ENCODE data around the gene EPAS1.

The EPAS1 gene

DNA sequence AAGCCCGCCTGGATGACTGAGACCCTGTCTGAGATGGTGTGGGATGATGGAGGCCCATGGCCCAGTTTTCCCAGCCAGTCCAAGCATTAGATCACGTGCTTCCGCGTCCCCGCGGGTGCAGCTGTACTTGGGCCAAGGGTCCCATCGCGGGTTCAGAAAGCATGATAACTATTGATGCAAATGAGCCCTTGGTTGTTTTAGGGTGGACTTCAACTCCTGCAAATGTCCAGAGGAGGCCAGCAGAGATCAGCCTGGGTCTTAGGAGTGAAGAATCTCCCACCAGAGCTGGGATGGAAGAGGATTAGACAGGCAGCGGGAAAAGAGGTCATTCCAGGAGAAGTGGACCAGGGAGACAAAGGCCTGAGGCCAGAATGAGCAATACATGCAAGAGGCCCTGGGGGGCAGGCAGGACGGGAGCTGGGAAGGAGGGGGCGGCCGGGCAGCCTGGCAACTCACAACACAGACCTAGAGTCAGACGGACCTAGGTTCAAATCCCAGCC, 92.3 kb downstream of the EPAS1 start:
- peak; percentile 19 for DNase-seq (ENCODE audit: low read depth)
- TF ChIP-seq, protein P1, sequence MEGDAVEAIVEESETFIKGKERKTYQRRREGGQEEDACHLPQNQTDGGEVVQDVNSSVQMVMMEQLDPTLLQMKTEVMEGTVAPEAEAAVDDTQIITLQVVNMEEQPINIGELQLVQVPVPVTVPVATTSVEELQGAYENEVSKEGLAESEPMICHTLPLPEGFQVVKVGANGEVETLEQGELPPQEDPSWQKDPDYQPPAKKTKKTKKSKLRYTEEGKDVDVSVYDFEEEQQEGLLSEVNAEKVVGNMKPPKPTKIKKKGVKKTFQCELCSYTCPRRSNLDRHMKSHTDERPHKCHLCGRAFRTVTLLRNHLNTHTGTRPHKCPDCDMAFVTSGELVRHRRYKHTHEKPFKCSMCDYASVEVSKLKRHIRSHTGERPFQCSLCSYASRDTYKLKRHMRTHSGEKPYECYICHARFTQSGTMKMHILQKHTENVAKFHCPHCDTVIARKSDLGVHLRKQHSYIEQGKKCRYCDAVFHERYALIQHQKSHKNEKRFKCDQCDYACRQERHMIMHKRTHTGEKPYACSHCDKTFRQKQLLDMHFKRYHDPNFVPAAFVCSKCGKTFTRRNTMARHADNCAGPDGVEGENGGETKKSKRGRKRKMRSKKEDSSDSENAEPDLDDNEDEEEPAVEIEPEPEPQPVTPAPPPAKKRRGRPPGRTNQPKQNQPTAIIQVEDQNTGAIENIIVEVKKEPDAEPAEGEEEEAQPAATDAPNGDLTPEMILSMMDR (IDR thresholded peaks at IDR 0.05; ENCODE audit: low read length, missing control alignments), result peak; percentile 3

DNA sequence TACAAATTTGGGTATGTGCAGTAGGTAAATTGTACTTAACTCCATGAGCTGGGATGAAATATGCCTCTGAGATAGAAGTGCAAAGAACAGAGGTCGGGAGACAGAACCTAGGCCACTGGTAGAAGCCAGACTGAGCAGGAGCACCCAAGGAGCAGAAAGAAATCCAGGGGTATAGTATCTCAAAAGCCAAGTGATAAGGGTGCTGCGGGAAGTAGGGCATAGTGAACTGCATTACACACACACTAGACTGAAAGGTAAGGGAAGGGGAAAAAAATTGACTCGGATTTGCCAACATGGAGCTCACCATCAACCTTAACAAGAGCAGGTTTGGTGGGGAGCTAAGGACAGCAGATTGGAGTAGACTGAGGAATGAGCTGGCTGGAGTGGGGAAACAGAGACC, 92.8 kb downstream of the EPAS1 start:
- TF ChIP-seq, protein P1 (IDR thresholded peaks at IDR 0.05; ENCODE audit: low read length, missing control alignments), result no peak
- no peak overlapping the region for H3K4me3 ChIP-seq (replicated peaks; ENCODE audit: low read depth, low read length)
- no peak for DNase-seq (ENCODE audit: low read depth)

More for the DNA sequence above, 92.3 kb downstream of the EPAS1 start:
- H3K4me3 ChIP-seq (replicated peaks; ENCODE audit: low read depth, low read length), result no peak overlapping the region

DNA sequence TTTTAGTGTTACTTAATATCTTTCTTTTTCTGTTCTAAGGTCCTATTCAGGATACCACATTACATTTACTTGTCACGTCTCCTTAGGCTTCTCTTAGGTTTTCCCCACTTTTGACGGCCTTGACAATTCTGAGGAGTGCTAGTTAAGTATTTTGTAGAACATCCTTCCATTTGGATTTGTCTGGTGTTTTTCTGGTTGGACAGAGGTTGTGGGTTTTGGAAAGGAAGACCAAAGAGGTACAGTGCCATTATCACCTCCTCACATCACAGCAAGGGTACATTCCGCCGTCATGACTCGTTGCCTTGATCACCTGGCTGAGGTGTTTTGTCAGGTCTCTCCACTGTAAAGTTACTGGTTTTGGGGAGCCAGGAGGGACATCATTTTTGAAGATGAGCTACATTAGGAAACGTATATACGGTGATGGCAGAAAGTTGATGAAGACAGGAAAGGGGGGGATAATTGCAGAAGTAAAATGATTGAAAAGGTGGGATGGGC, 93.7 kb downstream of the EPAS1 start:
- TF ChIP-seq, protein P1 (IDR thresholded peaks at IDR 0.05; ENCODE audit: low read length, missing control alignments), result no peak
- H3K4me3 ChIP-seq (replicated peaks; ENCODE audit: low read depth, low read length), result no peak overlapping the region
- DNase-seq (ENCODE audit: low read depth), result no peak

DNA sequence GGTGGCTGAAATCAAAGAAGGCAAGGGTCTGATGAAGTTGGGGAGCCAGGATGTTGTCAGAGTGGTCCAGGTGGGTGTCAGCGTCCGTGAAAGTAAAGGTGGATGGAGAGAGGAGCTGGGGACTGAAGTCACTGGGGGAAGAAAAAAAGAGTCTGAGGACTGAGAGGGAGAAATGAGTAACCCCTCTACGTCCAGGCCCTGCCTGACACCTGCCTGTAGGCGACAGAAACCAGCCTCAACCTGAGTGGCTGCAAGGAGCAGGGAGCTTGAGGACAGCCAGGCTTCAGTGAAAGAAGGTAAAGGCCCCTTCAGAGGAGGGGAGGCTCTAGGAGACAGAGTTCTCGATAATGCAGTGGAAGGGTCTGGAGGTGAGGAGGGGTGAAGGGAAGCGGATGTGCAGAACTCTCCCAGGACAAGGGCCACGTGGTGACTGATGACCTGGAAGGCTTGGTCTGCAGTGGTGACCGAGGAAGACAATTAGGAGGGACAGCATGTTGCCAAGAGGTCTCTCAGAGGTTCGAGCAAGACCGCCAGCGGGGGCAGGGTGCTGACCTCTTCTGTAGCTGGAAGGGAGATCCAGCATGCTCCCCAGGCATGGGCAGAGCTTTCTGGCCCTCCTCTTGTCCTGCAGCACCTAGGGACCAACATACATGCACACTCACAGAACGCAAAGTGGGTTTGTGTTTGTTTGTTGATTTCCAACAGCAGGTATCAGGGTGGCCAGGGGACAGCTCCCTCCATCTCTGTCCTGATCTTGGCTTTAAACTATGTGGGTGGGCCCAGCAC, 95.5 kb downstream of the EPAS1 start:
- TF ChIP-seq, protein P1 (IDR thresholded peaks at IDR 0.05; ENCODE audit: low read length, missing control alignments), result no peak
- H3K4me3 ChIP-seq (replicated peaks; ENCODE audit: low read depth, low read length), result no peak overlapping the region
- DNase-seq (ENCODE audit: low read depth), result no peak

DNA sequence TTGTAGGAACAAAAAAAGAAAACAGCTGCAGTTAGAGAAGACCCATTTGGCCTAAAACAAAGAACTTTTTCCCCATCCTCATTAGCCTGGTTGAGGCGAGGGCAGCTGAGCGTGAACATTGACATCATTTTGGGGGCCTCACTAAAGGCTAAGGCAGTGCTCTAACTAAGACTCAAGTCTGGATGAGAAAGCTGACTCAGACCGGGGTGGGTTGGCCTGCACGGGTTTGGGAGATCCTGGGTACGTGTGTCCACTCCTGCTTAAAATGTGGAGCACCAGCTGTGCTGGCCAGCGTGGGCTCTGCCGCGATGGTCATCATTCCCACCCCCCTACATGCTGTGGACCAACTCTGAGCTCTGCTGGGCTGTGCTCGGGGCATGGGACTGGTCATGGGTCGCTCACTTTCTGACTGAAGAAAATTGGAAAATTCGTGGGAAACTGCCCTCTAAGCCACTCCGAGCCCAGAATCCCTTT, 96.2 kb downstream of the EPAS1 start:
- DNase-seq (ENCODE audit: low read depth), result no peak
- TF ChIP-seq, protein P1 (IDR thresholded peaks at IDR 0.05; ENCODE audit: low read length, missing control alignments), result no peak
- H3K4me3 ChIP-seq (replicated peaks; ENCODE audit: low read depth, low read length), result no peak overlapping the region

DNA sequence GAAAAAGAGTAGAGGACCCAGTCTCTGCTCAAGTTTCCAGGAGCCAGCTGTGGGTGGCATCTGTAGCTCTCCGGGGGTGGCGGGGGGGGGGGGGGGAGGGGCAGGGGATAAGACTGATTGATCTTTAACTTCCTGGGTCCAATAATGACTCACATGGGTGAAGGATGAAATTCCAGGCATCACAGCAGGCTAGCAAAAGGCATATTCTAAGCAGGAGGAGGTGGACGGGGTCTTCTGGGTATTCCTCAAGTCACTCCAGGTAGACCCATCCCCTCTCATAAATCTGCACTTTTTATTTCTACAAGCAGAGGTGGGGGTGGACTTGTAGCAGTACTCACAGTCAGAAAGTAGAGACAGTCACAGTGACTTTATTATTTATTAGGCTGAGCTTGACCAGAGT, 96.7 kb downstream of the EPAS1 start:
- DNase-seq (ENCODE audit: low read depth), result no peak
- no peak overlapping the region for H3K4me3 ChIP-seq (replicated peaks; ENCODE audit: low read depth, low read length)
- TF ChIP-seq, protein P1 (IDR thresholded peaks at IDR 0.05; ENCODE audit: low read length, missing control alignments), result no peak
